HL-60/S4 treated with phorbol 12-myristate 13-acetate at 8.2 ng/mL for 4 days and 3 days (cell line): Measurements from ENCODE around the gene CMTM2.
"Not testable (repeated sequence)": the region's sequence is repeated elsewhere in the genome, so short reads cannot be mapped to it uniquely, and the experiment has no call there.

Source experiments
- in situ Hi-C: fragments of 300-500 bp; cut with MboI; formaldehyde crosslinking; loops from 2 replicates; pipeline ENCODE4 v1.15.0; 2022; ENCODE audit warnings: low sequenced_read_pairs

Gene CMTM2

GRCh38 chr16:66627611-66628378 lies 48.5 kb downstream of the CMTM2 start:
- in situ Hi-C loops: not testable (repeated sequence)

- in situ Hi-C loops: no loop called here
Measured at GRCh38 chr16:66629856-66630255, 50.6 kb downstream of the CMTM2 start.

- in situ Hi-C loops: not testable (repeated sequence)
Measured at GRCh38 chr16:66630561-66631260, 51.4 kb downstream of the CMTM2 start.

- in situ Hi-C loops: not testable (repeated sequence)
Measured at GRCh38 chr16:66631558-66631957, 52.3 kb downstream of the CMTM2 start.

- in situ Hi-C loops: no loop called here
Measured at GRCh38 chr16:66634527-66635196, 55.4 kb downstream of the CMTM2 start.

GRCh38 chr16:66635406-66635805 lies 56.1 kb downstream of the CMTM2 start:
- in situ Hi-C loops: no loop called here

GRCh38 chr16:66636199-66636598 lies 56.9 kb downstream of the CMTM2 start:
- in situ Hi-C loops: no loop called here

GRCh38 chr16:66637806-66638205 lies 58.5 kb downstream of the CMTM2 start:
- in situ Hi-C loops: no loop called here
